PC-3 (cell line): ENCODE results near the gene WWP2. TPM values are rescaled to one million over a fixed set of nuclear protein-coding genes. Genes with fewer than 3 reads are reported as not detected.
"Not testable (repeated sequence)": the region's sequence is repeated elsewhere in the genome, so short reads cannot be mapped to it uniquely, and the experiment has no call there.

Experiments used
- ATAC-seq: fragments of 200-7000 bp; cut with Tn5 transposase; 2 replicates; pipeline ENCODE4 v1.9.1; 2020; ENCODE audit warnings: mild to moderate bottlenecking, moderate library complexity
- BruUV-seq: library from RNA; stranded (reverse); fragments of 400-500 nt; replicated peaks from 2 replicates; lab custom pipeline; 2021; lab: Mats Ljungman, UMichigan
- CTCF ChIA-PET: fragments of 300-600 bp; sonication (Branson Sonifier 250); formaldehyde crosslinking; loops from one replicate; lab custom pipeline; 2022; ENCODE audit warnings: antibody characterized with exemption; lab: Charles Lee
- POLR2A ChIA-PET: fragments of 300-600 bp; sonication (Branson Sonifier 250); formaldehyde crosslinking; loops from one replicate; lab custom pipeline; 2022; ENCODE audit warnings: antibody characterized with exemption; ENCODE audit not compliant: unreplicated experiment; lab: Charles Lee
- DNase-seq: peaks from one replicate; pipeline ENCODE4 v3.0.0-alpha.2; 2015
- H2AFZ ChIP-seq: fragments of 300-600 bp; sonication (generic); 2 replicates; pipeline ENCODE4 v1.6.0; 2016; ENCODE audit warnings: antibody characterized with exemption, low read length
- H3F3A ChIP-seq: fragments of 300-600 bp; sonication (generic); one replicate; pipeline ENCODE4 v1.6.0; 2017; ENCODE audit warnings: antibody characterized with exemption, low read length, control low read depth, mild to moderate bottlenecking; ENCODE audit not compliant: unreplicated experiment
- H3K27ac ChIP-seq: fragments of 300-600 bp; sonication (generic); 2 replicates; pipeline ENCODE4 v1.5.1; 2016; ENCODE audit warnings: mild to moderate bottlenecking, low read length
- H3K27me3 ChIP-seq: fragments of 300-600 bp; sonication (generic); 2 replicates; pipeline ENCODE4 v1.6.1; 2016; ENCODE audit warnings: low read length, mixed read lengths
- H3K36me3 ChIP-seq: fragments of 300-600 bp; sonication (generic); 2 replicates; pipeline ENCODE4 v1.6.1; 2016; ENCODE audit warnings: low read depth, mixed run types, low read length, mixed read lengths
- H3K4me1 ChIP-seq: fragments of 300-600 bp; sonication (generic); 2 replicates; pipeline ENCODE4 v1.5.1; 2016; ENCODE audit warnings: low read length; ENCODE audit not compliant: insufficient read depth
- H3K4me2 ChIP-seq: fragments of 300-600 bp; sonication (generic); 2 replicates; pipeline ENCODE4 v1.6.0; 2016; ENCODE audit warnings: low read length
- H3K4me3 ChIP-seq: fragments of 300-600 bp; sonication (generic); 2 replicates; pipeline ENCODE4 v1.5.1; 2016; ENCODE audit warnings: mild to moderate bottlenecking, low read length, mixed read lengths
- H3K79me2 ChIP-seq: fragments of 300-600 bp; sonication (generic); 2 replicates; pipeline ENCODE4 v1.6.1; 2017; ENCODE audit warnings: low read length, mixed read lengths
- H3K9ac ChIP-seq: fragments of 300-600 bp; sonication (generic); 2 replicates; pipeline ENCODE4 v1.6.0; 2016; ENCODE audit warnings: mild to moderate bottlenecking, low read length
- H3K9me2 ChIP-seq: fragments of 300-600 bp; sonication (generic); replicated peaks from 2 replicates; pipeline ENCODE4 v1.6.1; 2016; ENCODE audit warnings: mixed run types, low read length, mixed read lengths
- H3K9me3 ChIP-seq: fragments of 300-600 bp; sonication (generic); 2 replicates; pipeline ENCODE4 v1.6.1; 2016; ENCODE audit warnings: low read length, mixed read lengths
- H4K20me1 ChIP-seq: fragments of 300-600 bp; sonication (generic); 2 replicates; pipeline ENCODE4 v1.6.1; 2016; ENCODE audit warnings: low read length, mixed read lengths
- intact Hi-C: fragments of 100-400 bp; cut with micrococcal nuclease; formaldehyde crosslinking; loops from 2 replicates; pipeline ENCODE4 v1.9.0; 2023
- microRNA-seq: library from miRNA; unstranded; fragments of <30 nt; microRNA quantifications from one replicate; pipeline ENCODE4 v1.1.0, GENCODE V29; 2020; ENCODE audit not compliant: unreplicated experiment
- total RNA-seq: library from RNA; depleted of rRNA; stranded (reverse); fragments of >200 nt; gene quantifications from 2 replicates; pipeline ENCODE4 v1.2.3, GENCODE V29; 2014; rRNA removed

WWP2 gene
- total RNA-seq, 1 experiment from 2014 or later: 15.8 TPM

DNA sequence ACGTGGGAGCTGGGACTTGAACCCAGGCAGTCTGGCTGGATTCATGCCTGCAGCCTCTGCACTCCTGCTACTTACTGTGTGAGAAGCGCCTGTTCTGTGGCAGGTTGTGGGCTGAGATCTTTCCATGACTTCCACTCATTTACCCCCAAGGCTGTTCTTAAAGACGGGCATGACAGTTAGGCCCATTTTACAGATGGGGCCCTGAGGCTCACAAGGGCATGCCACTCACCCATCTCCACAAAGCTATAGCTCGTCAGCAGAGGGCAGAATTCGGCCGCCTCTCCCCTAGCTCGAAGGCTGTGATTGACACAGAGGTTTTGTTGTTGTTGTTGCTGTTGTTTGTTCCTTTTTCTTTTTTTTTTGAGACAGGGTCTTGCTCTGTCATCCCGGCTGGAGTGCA is 210.8 kb downstream of the WWP2 start:
- CTCF ChIA-PET: not testable (repeated sequence)

DNA sequence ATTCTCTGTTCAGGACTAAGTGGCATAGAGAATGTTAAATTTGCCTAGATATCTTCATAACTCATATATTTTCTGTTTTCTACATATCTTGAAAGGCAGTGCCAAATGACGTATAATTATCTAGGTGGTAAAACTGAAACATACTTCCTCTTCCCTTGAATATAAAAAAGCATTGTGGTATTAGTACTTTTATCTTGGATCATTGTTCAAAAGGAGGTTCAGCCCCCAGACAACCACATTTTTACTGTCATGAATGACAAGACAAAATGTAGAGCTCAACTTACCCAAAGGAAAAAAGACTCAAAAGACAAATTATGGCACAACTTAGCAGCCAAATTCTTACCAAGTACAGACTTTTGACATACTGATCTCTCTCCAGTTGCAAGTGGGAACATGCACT is 223.1 kb downstream of the WWP2 start:
- H3F3A ChIP-seq, H3K9me3 ChIP-seq, H3K4me2 ChIP-seq, intact Hi-C loops, DNase-seq, H3K27ac ChIP-seq, H3K36me3 ChIP-seq, H3K27me3 ChIP-seq, H3K9me2 ChIP-seq, BruUV-seq, H3K9ac ChIP-seq, H4K20me1 ChIP-seq, POLR2A ChIA-PET, ATAC-seq, CTCF ChIA-PET, H2AFZ ChIP-seq, H3K4me1 ChIP-seq, H3K79me2 ChIP-seq, H3K4me3 ChIP-seq: not testable (repeated sequence)

More for the DNA sequence above, 210.8 kb downstream of the WWP2 start:
- H3K4me2 ChIP-seq, H2AFZ ChIP-seq, BruUV-seq, DNase-seq, H3K79me2 ChIP-seq, H3F3A ChIP-seq, H4K20me1 ChIP-seq, H3K4me1 ChIP-seq, H3K27ac ChIP-seq, ATAC-seq, H3K36me3 ChIP-seq, H3K27me3 ChIP-seq, H3K4me3 ChIP-seq, POLR2A ChIA-PET, H3K9me2 ChIP-seq, intact Hi-C loops, H3K9me3 ChIP-seq, H3K9ac ChIP-seq: not testable (repeated sequence)

Small RNAs within 50 kb of the gene (microRNA-seq; reads per million reads assigned to microRNA genes)
- gene MIR140: 427 reads per million, percentile 78 among the genes with 10 or more reads in this experiment

Other genes starting within 250 kb of the WWP2 start
- gene NFAT5, start 196.4 kb upstream of the WWP2 start, total RNA-seq: 11.4 and 14.3 TPM in 2 replicates
- gene NQO1, start 35.8 kb upstream of the WWP2 start, total RNA-seq: 193 and 251 TPM in 2 replicates
- 31.9 and 45.1 TPM in 2 replicates for gene NOB1, start 7.4 kb upstream of the WWP2 start, total RNA-seq
- 0.22 TPM in 1 of 2 replicates, not detected in the other for gene CLEC18A, start 189.0 kb downstream of the WWP2 start, total RNA-seq